Hepatocyte (in vitro differentiated cells): Measurements from ENCODE around the gene FOXR1. TPM values are rescaled to one million over a fixed set of nuclear protein-coding genes. Genes with fewer than 3 reads are reported as not detected.

Experiments used
- DNase-seq: peaks from one replicate; pipeline ENCODE4 v3.0.0-alpha.2; 2016; ENCODE audit warnings: low spot score
- H2AFZ ChIP-seq: fragments of 200-600 bp; sonication (generic); 2 replicates; pipeline ENCODE4 v1.6.0; 2016; ENCODE audit warnings: antibody characterized with exemption, mild to moderate bottlenecking
- H3K27ac ChIP-seq: fragments of 200-600 bp; sonication (generic); 2 replicates; pipeline ENCODE4 v1.5.1; 2016; ENCODE audit warnings: mild to moderate bottlenecking
- H3K27me3 ChIP-seq: fragments of 200-600 bp; sonication (generic); 2 replicates; pipeline ENCODE4 v1.6.1; 2016
- H3K36me3 ChIP-seq: fragments of 200-600 bp; sonication (generic); replicated peaks from 2 replicates; pipeline ENCODE4 v1.5.1; 2016; ENCODE audit warnings: low read depth; ENCODE audit not compliant: insufficient read depth
- H3K4me1 ChIP-seq: fragments of 200-600 bp; sonication (generic); 2 replicates; pipeline ENCODE4 v1.5.1; 2016; ENCODE audit warnings: mild to moderate bottlenecking, moderate library complexity; ENCODE audit not compliant: insufficient read depth
- H3K4me2 ChIP-seq: fragments of 200-600 bp; sonication (generic); 2 replicates; pipeline ENCODE4 v1.6.0; 2016
- H3K4me3 ChIP-seq: fragments of 200-600 bp; sonication (generic); 2 replicates; pipeline ENCODE4 v1.5.1; 2016; ENCODE audit warnings: mild to moderate bottlenecking
- H3K79me2 ChIP-seq: fragments of 200-600 bp; sonication (generic); 2 replicates; pipeline ENCODE4 v1.6.0; 2017; ENCODE audit warnings: mild to moderate bottlenecking
- H3K9me2 ChIP-seq: fragments of 200-600 bp; sonication (generic); replicated peaks from 2 replicates; pipeline ENCODE4 v1.6.0; 2017; ENCODE audit warnings: mild to moderate bottlenecking; ENCODE audit not compliant: insufficient read depth
- H3K9me3 ChIP-seq: fragments of 200-600 bp; sonication (generic); 2 replicates; pipeline ENCODE4 v1.5.1; 2016; ENCODE audit warnings: low read depth, mild to moderate bottlenecking
- H4K20me1 ChIP-seq: fragments of 200-600 bp; sonication (generic); 2 replicates; pipeline ENCODE4 v1.6.0; 2016; ENCODE audit warnings: mild to moderate bottlenecking; ENCODE audit not compliant: insufficient read depth, poor library complexity, severe bottlenecking
- CTCF ChIP-seq: fragments of 200-600 bp; sonication (generic); IDR thresholded peaks from 2 replicates; pipeline ENCODE4 v1.5.1; 2016; ENCODE audit warnings: antibody characterized with exemption, mild to moderate bottlenecking; ENCODE audit not compliant: poor library complexity
- EZH2 ChIP-seq: fragments of 200-600 bp; sonication (generic); IDR thresholded peaks from 2 replicates; pipeline ENCODE4 v1.6.1; 2016; ENCODE audit warnings: antibody characterized with exemption, mild to moderate bottlenecking, borderline replicate concordance
- EZH2phosphoT487 ChIP-seq: fragments of 200-600 bp; sonication (generic); IDR thresholded peaks from one replicate; pipeline ENCODE4 v1.6.1; 2018; ENCODE audit warnings: antibody characterized with exemption, mild to moderate bottlenecking, low read depth, moderate library complexity; ENCODE audit not compliant: unreplicated experiment, severe bottlenecking
- WGBS: methylation state at CpG from one replicate; pipeline ENCODE4 v1.1.6; 2016; ENCODE audit warnings: low lambda C conversion rate; ENCODE audit errors: missing lambda C conversion rate; 5-methylcytosine and 5-hydroxymethylcytosine counted together
- polyA plus RNA-seq: library from polyadenylated mRNA; unstranded; fragments of >200 nt; fragmentation: Nextera tagmentation; extraction: Ambion mirVana; gene quantifications from 2 replicates; pipeline ENCODE4 v1.2.1, GENCODE V29; 2016
- total RNA-seq: library from RNA; depleted of rRNA; stranded (reverse); fragments of >200 nt; gene quantifications from 2 replicates; pipeline ENCODE4 v1.2.3, GENCODE V29; 2014

Gene FOXR1
- total RNA-seq, result not detected in 2 replicates
- polyA plus RNA-seq, result 0.41 TPM in 1 of 2 replicates, not detected in the other

- Histone ChIP-seq H3K4me1 (no peaks in the 10 kb centered on the region), H4K20me1 (no peaks in the 10 kb centered on the region), H3K4me3 (no peak within 1 kb of the TSS), H3K4me2 (no peak within 1 kb of the TSS), H2AFZ (no peak within 1 kb of the TSS), H3K27ac (no peak within 1 kb of the TSS), H3K36me3 (no peaks in the 10 kb centered on the region), H3K9me2 (no peaks in the 10 kb centered on the region), H3K79me2 (no peaks in the 10 kb centered on the region), H3K27me3 (no peaks in the 10 kb centered on the region), H3K9me3 (no peaks in the 10 kb centered on the region)
- DNase-seq, result no peak
- TF ChIP-seq EZH2 (no peak), CTCF (no peak), EZH2phosphoT487 (no peak)
- WGBS, result 97% methylated on average over 28 of the region's 33 CpGs
These were observed at the start of gene FOXR1 for GRCh38 chr11:118971646-118972045. FOXR1 (plus strand) TSS chr11:118971761; CDS start chr11:118971932, 171 bp downstream.

- H3K4me1 ChIP-seq, result peaks cover 53% of the 10 kb centered on the region
These were observed 49.4 kb upstream of the FOXR1 start for GRCh38 chr11:118921929-118922744.

GRCh38 chr11:118922745-118923627, 48.6 kb upstream of the FOXR1 start:
- no peak overlapping the region for H2AFZ ChIP-seq
- H3K36me3 ChIP-seq, result no peaks in the 10 kb centered on the region
- no peaks in the 10 kb centered on the region for H3K9me3 ChIP-seq
- TF ChIP-seq CTCF, result no peak
- TF ChIP-seq EZH2, result no peak
- no peak for TF ChIP-seq EZH2phosphoT487
- peaks cover 49% of the 10 kb centered on the region for H3K4me1 ChIP-seq
- peak overlapping the region; percentile 73 for H3K4me3 ChIP-seq
- DNase-seq, result peak; percentile 16
- WGBS, result 46% methylated on average over 9 of the region's 9 CpGs
- no peaks in the 10 kb centered on the region for H3K9me2 ChIP-seq
- peak overlapping the region; percentile 99 for H3K27ac ChIP-seq
- H3K79me2 ChIP-seq, result peaks cover 73% of the 10 kb centered on the region
- H3K27me3 ChIP-seq, result no peaks in the 10 kb centered on the region
- peaks cover 34% of the 10 kb centered on the region for H4K20me1 ChIP-seq
- peak overlapping the region; percentile 94 for H3K4me2 ChIP-seq

More at GRCh38 chr11:118921929-118922744, 49.4 kb upstream of the FOXR1 start:
- Histone ChIP-seq H3K79me2 (peaks cover 78% of the 10 kb centered on the region), H3K27me3 (no peaks in the 10 kb centered on the region), H4K20me1 (peaks cover 34% of the 10 kb centered on the region), H2AFZ (no peak overlapping the region), H3K9me3 (no peaks in the 10 kb centered on the region), H3K4me3 (peak overlapping the region; percentile 20), H3K27ac (peak overlapping the region; percentile 99), H3K36me3 (no peaks in the 10 kb centered on the region), H3K4me2 (peak overlapping the region; percentile 94), H3K9me2 (no peaks in the 10 kb centered on the region)
- 30% methylated on average over 12 of the region's 20 CpGs for WGBS
- no peak for TF ChIP-seq CTCF
- no peak for TF ChIP-seq EZH2phosphoT487
- TF ChIP-seq EZH2, result no peak
- peak; percentile 91 for DNase-seq
